Kidney (tissue), 14 donors: ENCODE results near the gene STK24. TPM values are rescaled to one million over a fixed set of nuclear protein-coding genes. Genes with fewer than 3 reads are reported as not detected.

Source experiments
- DNase-seq, 5 donors: peaks; one replicate each; pipeline ENCODE4 v3.0.0-alpha.2; 2013 to 2020
- FAIRE-seq: peaks from 2 replicates; lab custom pipeline; 2012; peaks lifted over from hg19 to GRCh38; lab: Jason Lieb, UNC
- H3K27ac ChIP-seq, 2 donors: one replicate each; pipeline ENCODE4 v1.7.0; 2013; ENCODE audit warnings: low read depth in 2 of 2, low read length in 2 of 2, inconsistent platforms in 1 of 2
- H3K27me3 ChIP-seq: one replicate; pipeline ENCODE4 v1.7.1; 2013; ENCODE audit warnings: low read length, inconsistent platforms; ENCODE audit not compliant: control insufficient read depth, insufficient read depth
- H3K36me3 ChIP-seq, 3 donors: one replicate each; pipeline versions ENCODE4 v1.7.0 to v1.7.1; 2013; ENCODE audit warnings: low read length in 3 of 3, control low read depth in 1 of 3, inconsistent platforms in 1 of 3; ENCODE audit not compliant: insufficient read depth in 3 of 3, control insufficient read depth in 2 of 3
- H3K4me1 ChIP-seq, 3 donors: one replicate each; pipeline versions ENCODE4 v1.7.0 to v1.7.1; 2013; ENCODE audit warnings: low read length in 3 of 3, inconsistent platforms in 1 of 3, low read depth in 1 of 3; ENCODE audit not compliant: control insufficient read depth in 2 of 3, insufficient read depth in 2 of 3
- H3K4me3 ChIP-seq, 3 donors: one replicate each; pipeline versions ENCODE4 v1.7.0 to v1.8.1; 2013; ENCODE audit warnings: low read length in 3 of 3, control low read depth in 1 of 3, inconsistent platforms in 1 of 3
- H3K9ac ChIP-seq, 3 donors: one replicate each; pipeline versions ENCODE4 v1.7.0 to v1.7.1; 2013; ENCODE audit warnings: low read length in 3 of 3, control low read depth in 1 of 3, inconsistent platforms in 1 of 3
- H3K9me3 ChIP-seq, 3 donors: one replicate each; pipeline versions ENCODE4 v1.7.0 to v1.7.1; 2013; ENCODE audit warnings: low read length in 3 of 3, control low read depth in 1 of 3, inconsistent platforms in 1 of 3; ENCODE audit not compliant: control insufficient read depth in 2 of 3, insufficient read depth in 1 of 3
- CTCF ChIP-seq: IDR thresholded peaks from 3 replicates; pipeline ENCODE4 v1.5.1; 2012; ENCODE audit warnings: mild to moderate bottlenecking, moderate library complexity, borderline replicate concordance; ENCODE audit not compliant: insufficient read depth; ENCODE audit errors: extremely low read depth
- intact Hi-C: fragments of 100-400 bp; cut with DNase I; formaldehyde crosslinking; loops from one replicate; pipeline ENCODE4 v1.11.1; 2022
- polyA plus RNA-seq: library from polyadenylated mRNA; stranded (reverse); fragments of 350-450 nt; fragmentation: Illumina TruSeq; extraction: RNeasy Lipid Tissue Mini Kit (QIAGEN cat#74804); gene quantifications from one replicate; pipeline ENCODE4 v1.2.3, GENCODE V29; 2014; ENCODE audit warnings: low read depth, low replicate concordance; ENCODE audit not compliant: insufficient read depth
- total RNA-seq: library from RNA; stranded (reverse); fragmentation: NEBNext Ultra II Directional; extraction: Animal tissue kit (Norgen Biotek cat#: 25700); gene quantifications from one replicate; pipeline ENCODE4 v1.2.1, GENCODE V29; 2021
- donor health status: control.
- donor health status: control.
- donor health status: control.
- donor health status: control.
- donor health status: control.
- donor health status: DM: yes; HTN: yes; CAD: no.
- donor health status: Normal renal cell carcinoma (clear cell type).

The STK24 gene
- total and polyA plus RNA-seq, 2 donors from 2014 or later: 56.7 to 122 TPM

- Histone ChIP-seq H3K4me3 (no peak overlapping the region), H3K27ac (no peak overlapping the region), H3K9ac (no peak overlapping the region), H3K9me3 (no peaks in the 10 kb centered on the region), H3K4me1 (peaks cover 0 to 2% (median 0%) of the 10 kb centered on the region in 3 donors), H3K36me3 (peaks cover 3 to 20% (median 12%) of the 10 kb centered on the region in 3 donors), H3K27me3 (no peaks in the 10 kb centered on the region)
- DNase-seq (no peak), FAIRE-seq (no peak)
- intact Hi-C loops: no loop called here
- TF ChIP-seq CTCF: no peak
These were observed 171.1 kb downstream of the STK24 start for GRCh38 chr13:98405690-98406344.

GRCh38 chr13:98405107-98405571, 171.8 kb downstream of the STK24 start:
- Histone ChIP-seq H3K9ac (no peak overlapping the region), H3K27ac (no peak overlapping the region), H3K27me3 (no peaks in the 10 kb centered on the region), H3K36me3 (peaks cover 3 to 18% (median 12%) of the 10 kb centered on the region in 3 donors), H3K9me3 (no peaks in the 10 kb centered on the region), H3K4me1 (peaks cover 0 to 2% (median 0%) of the 10 kb centered on the region in 3 donors), H3K4me3 (no peak overlapping the region)
- DNase-seq (peak in 3 of 5 donors; percentile 52 to 73 (median 62)), FAIRE-seq (no peak)
- intact Hi-C loops: no loop called here
- no peak for TF ChIP-seq CTCF

- H3K4me3 ChIP-seq: no peak overlapping the region
- no peak for DNase-seq
- no peaks in the 10 kb centered on the region for H3K27me3 ChIP-seq
- peaks cover 2 to 15% (median 10%) of the 10 kb centered on the region in 3 donors for H3K36me3 ChIP-seq
- intact Hi-C loops: no loop called here
- no peaks in the 10 kb centered on the region for H3K9me3 ChIP-seq
- TF ChIP-seq CTCF: no peak
- H3K27ac ChIP-seq: no peak overlapping the region
- no peak for FAIRE-seq
- peaks cover 0 to 2% (median 0%) of the 10 kb centered on the region in 3 donors for H3K4me1 ChIP-seq
- H3K9ac ChIP-seq: no peak overlapping the region
These were observed 173.8 kb downstream of the STK24 start for GRCh38 chr13:98403076-98403475.
